ENCODE data around the gene ADRB2.

Gene ADRB2

DNA sequence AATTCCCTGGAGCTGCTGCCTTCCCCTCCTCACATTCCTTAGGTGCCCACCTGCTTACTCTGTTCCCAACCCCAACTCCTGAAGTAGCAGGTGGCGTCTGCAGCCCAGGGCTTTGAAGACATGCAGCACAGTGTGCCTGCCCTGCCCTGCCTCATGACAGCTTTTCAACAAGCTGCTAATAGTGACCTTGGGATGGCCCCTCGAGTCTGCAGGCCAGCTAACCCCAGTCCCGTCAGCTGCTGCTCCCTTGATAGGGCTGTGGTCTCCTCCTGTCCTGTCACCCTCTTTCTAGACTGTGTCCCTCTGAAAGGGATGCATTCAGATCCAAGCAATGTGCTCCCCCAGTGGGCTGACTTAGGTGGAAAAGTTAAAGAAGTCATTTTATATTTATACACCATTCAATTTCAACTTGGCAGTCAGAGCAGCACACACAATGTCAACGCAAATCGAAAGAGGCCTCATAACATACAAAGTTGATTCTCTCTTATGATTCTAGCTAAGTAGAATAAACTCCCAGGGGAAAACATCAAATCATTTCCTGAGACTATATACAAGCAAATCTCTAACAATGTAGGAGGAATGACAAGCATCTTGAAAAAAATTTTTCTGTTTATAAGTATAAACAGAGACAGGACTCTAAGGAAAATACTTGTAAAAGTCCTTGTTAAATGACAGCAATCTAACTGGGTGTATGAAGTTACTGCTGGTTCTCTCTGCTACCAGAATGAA lies 37.9 kb downstream of the ADRB2 start:
- no peak overlapping the region for H3K27ac ChIP-seq (ENCODE audit: low read depth, low read length)
- H3K4me2 ChIP-seq (ENCODE audit: low read length): no peak overlapping the region

DNA sequence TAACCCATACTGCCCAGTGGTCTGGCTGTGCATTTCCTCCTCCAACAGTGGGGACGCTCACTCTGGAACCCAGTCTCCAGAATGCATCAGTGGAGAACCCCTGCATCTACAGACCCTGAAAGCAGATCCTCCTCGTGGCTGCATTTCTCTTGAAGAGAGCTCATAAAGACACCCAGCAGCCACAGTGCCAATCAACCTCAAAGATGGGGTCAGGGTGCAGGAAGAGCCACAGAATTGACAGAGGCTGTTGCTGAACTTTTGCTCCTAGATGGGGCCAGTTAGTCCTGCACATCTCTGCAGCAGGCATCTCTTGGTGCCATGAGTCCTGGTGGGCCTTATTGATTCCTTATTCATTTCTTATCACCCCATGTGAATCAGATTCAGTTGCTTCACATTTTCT lies 39.6 kb downstream of the ADRB2 start:
- H4K20me1 ChIP-seq (ENCODE audit: control insufficient read depth, insufficient read depth, low read depth, low read length): no peaks in the 10 kb centered on the region
- peaks cover 5% of the 10 kb centered on the region; the same call in 1 of the 2 replicates for H3K27me3 ChIP-seq (ENCODE audit: control insufficient read depth, low read length)
- no peak overlapping the region for H3K4me2 ChIP-seq (ENCODE audit: low read length)
- no peaks in the 10 kb centered on the region for H3K4me1 ChIP-seq (ENCODE audit: control insufficient read depth, low read length)
- TF ChIP-seq, protein P1, sequence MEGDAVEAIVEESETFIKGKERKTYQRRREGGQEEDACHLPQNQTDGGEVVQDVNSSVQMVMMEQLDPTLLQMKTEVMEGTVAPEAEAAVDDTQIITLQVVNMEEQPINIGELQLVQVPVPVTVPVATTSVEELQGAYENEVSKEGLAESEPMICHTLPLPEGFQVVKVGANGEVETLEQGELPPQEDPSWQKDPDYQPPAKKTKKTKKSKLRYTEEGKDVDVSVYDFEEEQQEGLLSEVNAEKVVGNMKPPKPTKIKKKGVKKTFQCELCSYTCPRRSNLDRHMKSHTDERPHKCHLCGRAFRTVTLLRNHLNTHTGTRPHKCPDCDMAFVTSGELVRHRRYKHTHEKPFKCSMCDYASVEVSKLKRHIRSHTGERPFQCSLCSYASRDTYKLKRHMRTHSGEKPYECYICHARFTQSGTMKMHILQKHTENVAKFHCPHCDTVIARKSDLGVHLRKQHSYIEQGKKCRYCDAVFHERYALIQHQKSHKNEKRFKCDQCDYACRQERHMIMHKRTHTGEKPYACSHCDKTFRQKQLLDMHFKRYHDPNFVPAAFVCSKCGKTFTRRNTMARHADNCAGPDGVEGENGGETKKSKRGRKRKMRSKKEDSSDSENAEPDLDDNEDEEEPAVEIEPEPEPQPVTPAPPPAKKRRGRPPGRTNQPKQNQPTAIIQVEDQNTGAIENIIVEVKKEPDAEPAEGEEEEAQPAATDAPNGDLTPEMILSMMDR (IDR thresholded peaks at IDR 0.05; ENCODE audit: low read depth, low read length, poor library complexity, severe bottlenecking): no peak
- no peak for TF ChIP-seq EZH2phosphoT487 (IDR thresholded peaks at IDR 0.05; ENCODE audit: borderline replicate concordance, low read length)
- no peaks in the 10 kb centered on the region for H3F3A ChIP-seq (ENCODE audit: control insufficient read depth, insufficient read depth)
- H3K9me3 ChIP-seq (ENCODE audit: control insufficient read depth, insufficient read depth, low read length): no peaks in the 10 kb centered on the region
- H3K9me2 ChIP-seq (replicated peaks; ENCODE audit: control insufficient read depth, low read length): no peaks in the 10 kb centered on the region
- no peak overlapping the region for H3K27ac ChIP-seq (ENCODE audit: low read depth, low read length)
- H3K36me3 ChIP-seq (ENCODE audit: control insufficient read depth, low read length): no peaks in the 10 kb centered on the region
- no peak overlapping the region for H3K4me3 ChIP-seq (ENCODE audit: low read length)
- H3K79me2 ChIP-seq (ENCODE audit: control insufficient read depth, low read length): no peaks in the 10 kb centered on the region

More for the DNA sequence above, 37.9 kb downstream of the ADRB2 start:
- no peaks in the 10 kb centered on the region for H4K20me1 ChIP-seq (ENCODE audit: control insufficient read depth, insufficient read depth, low read depth, low read length)
- no peaks in the 10 kb centered on the region for H3K9me3 ChIP-seq (ENCODE audit: control insufficient read depth, insufficient read depth, low read length)
- no peaks in the 10 kb centered on the region for H3K79me2 ChIP-seq (ENCODE audit: control insufficient read depth, low read length)
- no peaks in the 10 kb centered on the region for H3F3A ChIP-seq (ENCODE audit: control insufficient read depth, insufficient read depth)
- H3K36me3 ChIP-seq (ENCODE audit: control insufficient read depth, low read length): no peaks in the 10 kb centered on the region
- H3K27me3 ChIP-seq (ENCODE audit: control insufficient read depth, low read length): peaks cover 5% of the 10 kb centered on the region; the same call in 1 of the 2 replicates
- no peaks in the 10 kb centered on the region for H3K9me2 ChIP-seq (replicated peaks; ENCODE audit: control insufficient read depth, low read length)
- no peak for TF ChIP-seq EZH2phosphoT487 (IDR thresholded peaks at IDR 0.05; ENCODE audit: borderline replicate concordance, low read length)
- TF ChIP-seq, protein P1 (IDR thresholded peaks at IDR 0.05; ENCODE audit: low read depth, low read length, poor library complexity, severe bottlenecking): no peak
- no peak overlapping the region for H3K4me3 ChIP-seq (ENCODE audit: low read length)
- no peaks in the 10 kb centered on the region for H3K4me1 ChIP-seq (ENCODE audit: control insufficient read depth, low read length)

DNA sequence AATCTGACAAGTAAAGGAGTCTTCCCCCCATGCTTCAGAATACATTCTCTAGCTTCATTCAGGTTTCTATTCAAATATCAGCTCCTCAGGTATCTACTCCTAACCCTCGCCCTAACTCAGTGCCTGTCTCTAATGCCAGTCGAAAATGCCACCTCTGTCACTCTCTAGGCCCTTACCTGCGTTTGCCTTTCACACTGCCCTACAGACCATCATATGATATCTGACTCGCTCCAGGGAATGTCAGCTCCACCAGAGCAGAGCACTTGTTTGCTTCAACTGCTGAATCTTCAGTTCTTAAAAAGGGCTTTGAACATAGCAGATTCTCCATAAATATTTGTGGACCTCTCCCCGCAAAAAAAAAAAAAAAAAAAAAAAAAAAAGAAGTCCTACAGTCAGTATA lies 46.7 kb downstream of the ADRB2 start:
- Histone ChIP-seq H3F3A (ENCODE audit: control insufficient read depth, insufficient read depth) (no peaks in the 10 kb centered on the region), H3K79me2 (ENCODE audit: control insufficient read depth, low read length) (no peaks in the 10 kb centered on the region), H3K4me3 (ENCODE audit: low read length) (no peak overlapping the region), H4K20me1 (ENCODE audit: control insufficient read depth, insufficient read depth, low read depth, low read length) (no peaks in the 10 kb centered on the region), H3K4me1 (ENCODE audit: control insufficient read depth, low read length) (no peaks in the 10 kb centered on the region), H3K4me2 (ENCODE audit: low read length) (no peak overlapping the region), H3K9me3 (ENCODE audit: control insufficient read depth, insufficient read depth, low read length) (no peaks in the 10 kb centered on the region), H3K27me3 (ENCODE audit: control insufficient read depth, low read length) (no peaks in the 10 kb centered on the region), H3K27ac (ENCODE audit: low read depth, low read length) (no peak overlapping the region), H3K9me2 (replicated peaks; ENCODE audit: control insufficient read depth, low read length) (no peaks in the 10 kb centered on the region), H3K36me3 (ENCODE audit: control insufficient read depth, low read length) (no peaks in the 10 kb centered on the region)
- no peak for TF ChIP-seq EZH2phosphoT487 (IDR thresholded peaks at IDR 0.05; ENCODE audit: borderline replicate concordance, low read length)
- TF ChIP-seq, protein P1 (IDR thresholded peaks at IDR 0.05; ENCODE audit: low read depth, low read length, poor library complexity, severe bottlenecking): no peak
